Neutrophil (primary cell): Measurements from ENCODE around the gene ZNF277.

Experiments
- H3K27ac ChIP-seq: fragments of 200-600 bp; sonication (generic); 2 replicates; pipeline ENCODE4 v1.5.1; 2016; ENCODE audit warnings: mild to moderate bottlenecking, moderate library complexity
- H3K27me3 ChIP-seq: fragments of 200-600 bp; sonication (generic); 2 replicates; pipeline ENCODE4 v1.6.0; 2016; ENCODE audit warnings: mild to moderate bottlenecking
- H3K36me3 ChIP-seq: fragments of 200-600 bp; sonication (generic); 2 replicates; pipeline ENCODE4 v1.5.1; 2017
- H3K4me1 ChIP-seq, 2 experiments: fragments of 200-600 bp in 1 of 2; sonication (generic) in 1 of 2; 1 replicate in 1 of 2; 2 replicates in 1 of 2; pipeline versions ENCODE4 v1.5.1 to v1.6.1; 2013 to 2016; ENCODE audit warnings: low read depth in 1 of 2, low read length in 1 of 2, mild to moderate bottlenecking in 1 of 2, moderate library complexity in 1 of 2; ENCODE audit not compliant: control insufficient read depth in 1 of 2, insufficient read depth in 1 of 2
- H3K4me3 ChIP-seq, 2 experiments: fragments of 200-600 bp in 1 of 2; sonication (generic) in 1 of 2; 1 replicate in 1 of 2; 2 replicates in 1 of 2; pipeline ENCODE4 v1.5.1; 2013 to 2016; ENCODE audit warnings: low read depth in 1 of 2, low read length in 1 of 2, mild to moderate bottlenecking in 1 of 2, moderate library complexity in 1 of 2
- H3K9me3 ChIP-seq: fragments of 200-600 bp; sonication (generic); 2 replicates; pipeline ENCODE4 v1.5.1; 2016
- TF ChIP-seq, protein P1 (sequence below): fragments of 200-600 bp; sonication (generic); IDR thresholded peaks from 2 replicates; pipeline ENCODE4 v1.5.1; 2016; ENCODE audit warnings: antibody characterized with exemption

Gene ZNF277

DNA sequence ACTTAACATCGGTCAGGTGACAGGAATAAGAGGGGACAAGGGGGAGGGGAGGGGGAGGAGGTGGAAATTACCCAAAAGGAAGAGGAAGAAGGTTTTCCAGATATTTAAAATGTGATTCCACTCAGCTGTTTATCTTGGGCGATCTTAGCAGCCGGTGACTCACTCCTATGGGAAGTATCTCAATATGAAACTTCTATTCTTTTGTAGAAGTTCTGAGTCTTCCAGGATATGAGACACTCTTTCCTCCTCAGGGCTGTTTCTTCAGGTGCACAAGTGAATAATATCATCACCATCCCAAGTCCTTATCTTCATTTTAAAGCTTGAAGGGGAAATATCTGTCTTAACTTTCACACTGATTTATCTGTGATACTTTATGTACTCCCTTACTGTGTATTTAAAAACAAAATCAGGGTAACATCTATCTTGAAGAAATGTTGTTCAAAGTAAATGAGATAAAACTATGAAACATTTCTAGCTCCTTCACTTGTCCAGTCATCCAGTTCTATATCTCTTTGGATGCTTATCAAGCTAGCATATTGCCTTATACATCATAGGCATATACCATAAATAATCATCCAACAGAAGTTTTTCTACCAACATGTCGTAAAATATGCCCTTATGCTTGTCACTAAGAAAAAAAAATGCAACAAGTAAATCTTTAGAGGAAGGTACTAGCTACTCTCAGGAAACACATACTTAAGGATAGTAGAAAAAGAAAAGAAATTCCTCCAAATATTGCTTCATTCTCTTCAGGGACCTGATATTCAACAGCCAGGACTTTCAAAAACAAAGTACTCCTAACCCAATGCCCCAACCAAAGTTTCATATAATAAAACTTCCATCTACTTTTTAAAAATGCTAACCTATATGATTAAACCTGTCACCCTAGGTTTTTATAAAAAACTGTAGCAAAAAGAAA lies 14.0 kb upstream of the ZNF277 start:
- no peaks in the 10 kb centered on the region for H3K36me3 ChIP-seq
- TF ChIP-seq, protein P1, sequence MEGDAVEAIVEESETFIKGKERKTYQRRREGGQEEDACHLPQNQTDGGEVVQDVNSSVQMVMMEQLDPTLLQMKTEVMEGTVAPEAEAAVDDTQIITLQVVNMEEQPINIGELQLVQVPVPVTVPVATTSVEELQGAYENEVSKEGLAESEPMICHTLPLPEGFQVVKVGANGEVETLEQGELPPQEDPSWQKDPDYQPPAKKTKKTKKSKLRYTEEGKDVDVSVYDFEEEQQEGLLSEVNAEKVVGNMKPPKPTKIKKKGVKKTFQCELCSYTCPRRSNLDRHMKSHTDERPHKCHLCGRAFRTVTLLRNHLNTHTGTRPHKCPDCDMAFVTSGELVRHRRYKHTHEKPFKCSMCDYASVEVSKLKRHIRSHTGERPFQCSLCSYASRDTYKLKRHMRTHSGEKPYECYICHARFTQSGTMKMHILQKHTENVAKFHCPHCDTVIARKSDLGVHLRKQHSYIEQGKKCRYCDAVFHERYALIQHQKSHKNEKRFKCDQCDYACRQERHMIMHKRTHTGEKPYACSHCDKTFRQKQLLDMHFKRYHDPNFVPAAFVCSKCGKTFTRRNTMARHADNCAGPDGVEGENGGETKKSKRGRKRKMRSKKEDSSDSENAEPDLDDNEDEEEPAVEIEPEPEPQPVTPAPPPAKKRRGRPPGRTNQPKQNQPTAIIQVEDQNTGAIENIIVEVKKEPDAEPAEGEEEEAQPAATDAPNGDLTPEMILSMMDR, result no peak
- H3K27me3 ChIP-seq, result no peaks in the 10 kb centered on the region
- H3K9me3 ChIP-seq, result no peaks in the 10 kb centered on the region
- no peak overlapping the region for H3K4me3 ChIP-seq
- no peak overlapping the region for H3K27ac ChIP-seq
- no peaks in the 10 kb centered on the region for H3K4me1 ChIP-seq

DNA sequence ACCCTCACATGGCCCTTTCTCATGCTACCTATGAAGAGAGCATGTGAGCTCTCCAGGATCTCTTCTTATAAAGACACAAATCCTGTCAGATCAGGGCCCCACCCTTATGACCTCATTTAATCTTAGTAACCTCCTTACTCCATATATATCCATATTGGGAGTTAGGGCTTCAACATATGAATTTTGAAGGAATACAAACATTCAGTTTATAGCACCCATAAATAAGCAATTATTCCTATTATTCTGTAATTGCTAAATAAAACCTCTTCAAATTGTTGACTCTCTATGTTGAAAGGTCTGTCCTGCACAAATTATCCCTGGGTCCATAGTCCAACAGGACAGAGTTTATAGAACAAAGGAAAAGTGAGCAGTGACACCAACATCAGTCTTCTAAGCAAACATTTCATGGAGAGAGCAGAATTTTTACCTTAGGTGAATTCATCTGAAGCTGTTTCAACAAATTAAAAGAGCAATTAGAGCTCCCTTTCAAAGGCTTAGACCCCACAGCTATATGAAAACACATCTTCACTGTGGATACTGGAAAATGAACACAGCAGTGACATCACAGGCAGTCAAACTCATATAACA lies 12.5 kb upstream of the ZNF277 start:
- Histone ChIP-seq H3K4me1 (no peaks in the 10 kb centered on the region), H3K4me3 (no peak overlapping the region), H3K9me3 (no peaks in the 10 kb centered on the region), H3K27ac (no peak overlapping the region), H3K36me3 (no peaks in the 10 kb centered on the region), H3K27me3 (no peaks in the 10 kb centered on the region)
- TF ChIP-seq, protein P1, result no peak

DNA sequence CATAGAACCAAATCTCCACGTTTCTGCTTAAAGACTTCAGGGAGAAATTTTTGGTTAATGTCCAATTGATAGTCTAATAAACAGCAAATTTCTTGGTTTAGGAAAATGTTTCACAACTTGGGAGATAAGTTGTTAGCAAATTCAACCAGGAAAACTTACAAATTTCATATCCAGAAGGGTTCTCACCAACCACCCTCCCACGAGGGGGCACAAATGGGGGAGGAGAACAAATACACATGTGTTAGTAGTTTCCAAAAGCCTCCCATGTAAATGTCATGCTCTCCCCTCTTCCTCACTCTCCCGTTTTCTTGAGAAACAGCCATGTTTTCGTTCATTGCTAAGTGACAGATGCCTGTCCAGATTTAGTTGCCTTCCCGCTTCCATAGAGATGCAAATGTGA lies 10.8 kb upstream of the ZNF277 start:
- H3K4me1 ChIP-seq, result no peaks in the 10 kb centered on the region
- H3K27me3 ChIP-seq, result no peaks in the 10 kb centered on the region
- TF ChIP-seq, protein P1, result no peak
- H3K27ac ChIP-seq, result no peak overlapping the region
- no peaks in the 10 kb centered on the region for H3K9me3 ChIP-seq
- no peak overlapping the region for H3K4me3 ChIP-seq
- H3K36me3 ChIP-seq, result no peaks in the 10 kb centered on the region

DNA sequence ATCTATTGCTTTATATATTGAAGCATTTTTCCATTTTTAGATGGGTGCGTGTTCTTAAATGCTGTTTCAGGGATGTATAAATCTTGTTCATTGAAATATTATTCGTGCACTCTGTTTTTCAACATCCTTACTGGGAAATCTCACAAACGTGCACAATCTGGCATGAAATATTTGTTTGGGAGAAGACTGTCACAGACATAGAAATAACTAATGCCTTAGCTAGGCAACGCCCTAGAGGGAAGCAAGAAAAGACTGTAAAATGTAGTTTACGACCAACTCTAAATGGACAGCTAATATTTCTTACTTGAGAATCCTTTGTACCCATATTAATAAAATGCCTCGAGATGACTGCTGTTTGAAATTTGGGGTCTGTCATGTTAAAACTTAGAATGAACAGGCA lies 9.2 kb upstream of the ZNF277 start:
- no peaks in the 10 kb centered on the region for H3K9me3 ChIP-seq
- no peak overlapping the region for H3K4me3 ChIP-seq
- TF ChIP-seq, protein P1, result no peak
- no peak overlapping the region for H3K27ac ChIP-seq
- H3K36me3 ChIP-seq, result no peaks in the 10 kb centered on the region
- peaks cover 0 to 1% of the 10 kb centered on the region in 2 experiments for H3K4me1 ChIP-seq
- no peaks in the 10 kb centered on the region for H3K27me3 ChIP-seq

DNA sequence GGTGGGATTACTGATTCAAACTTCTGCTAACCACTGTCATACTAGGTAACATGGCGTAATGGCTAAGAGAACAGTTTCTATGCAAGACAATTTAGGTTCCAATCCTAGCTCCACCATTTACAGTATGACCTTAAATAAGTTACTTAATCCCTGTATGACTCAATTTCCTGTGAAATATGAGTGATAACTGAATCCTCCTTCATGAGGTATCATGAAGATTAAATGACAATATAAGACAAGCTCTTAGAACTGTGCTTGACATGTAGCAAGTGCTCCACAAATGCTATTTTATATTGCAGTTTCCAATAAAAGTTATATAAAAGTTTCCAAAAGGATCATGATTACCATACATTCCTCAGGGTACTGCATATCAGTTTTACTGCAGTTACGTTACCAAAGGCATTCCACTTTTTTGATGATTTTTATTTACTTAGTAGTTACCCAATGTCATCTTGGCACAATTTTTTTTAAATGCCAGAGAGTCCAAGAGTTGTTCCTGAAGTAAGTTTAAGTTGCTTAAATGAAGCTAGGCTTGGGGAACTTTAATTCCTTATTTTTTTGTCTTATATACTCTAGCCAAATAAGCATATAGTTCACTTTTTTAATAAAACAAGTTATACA lies 7.3 kb upstream of the ZNF277 start:
- peaks cover 13% of the 10 kb centered on the region in 2 experiments for H3K4me1 ChIP-seq
- no peaks in the 10 kb centered on the region for H3K36me3 ChIP-seq
- no peak overlapping the region for H3K27ac ChIP-seq
- H3K9me3 ChIP-seq, result no peaks in the 10 kb centered on the region
- H3K4me3 ChIP-seq, result no peak overlapping the region
- TF ChIP-seq, protein P1, result no peak
- peaks cover 14% of the 10 kb centered on the region for H3K27me3 ChIP-seq
